Bronchial epithelial cell (primary cell): ENCODE results near the gene IL24. TPM values are rescaled to one million over a fixed set of nuclear protein-coding genes. Genes with fewer than 3 reads are reported as not detected.

Experiments
- DNase-seq: peaks from one replicate; pipeline ENCODE4 v3.0.0-alpha.2; 2010; ENCODE audit warnings: low read depth
- FAIRE-seq: peaks from 2 replicates; lab custom pipeline; 2011; peaks lifted over from hg19 to GRCh38; lab: Jason Lieb, UNC
- H3K27me3 ChIP-seq: 2 replicates; pipeline ENCODE4 v1.5.1; 2011; ENCODE audit warnings: low read length; ENCODE audit not compliant: control insufficient read depth, insufficient read depth
- H3K36me3 ChIP-seq: 2 replicates; pipeline ENCODE4 v1.5.1; 2011; ENCODE audit warnings: low read length; ENCODE audit not compliant: control insufficient read depth, insufficient read depth
- H3K4me3 ChIP-seq: 2 replicates; pipeline ENCODE4 v1.5.1; 2011; ENCODE audit warnings: mild to moderate bottlenecking, low read depth, low read length, control low read depth
- CTCF ChIP-seq: IDR thresholded peaks from 2 replicates; pipeline ENCODE4 v1.5.1; 2011; ENCODE audit warnings: mild to moderate bottlenecking, moderate library complexity, low read length, control low read depth, inconsistent platforms; ENCODE audit not compliant: insufficient read depth, severe bottlenecking
- total RNA-seq: library from RNA; depleted of rRNA; stranded (reverse); fragments of >200 nt; gene quantifications from 2 replicates; pipeline ENCODE4 v1.2.1, GENCODE V29; 2014

The IL24 gene
- total RNA-seq, 1 donor from 2014 or later = 0.26 TPM

- Histone ChIP-seq H3K4me3 (no peak overlapping the region), H3K36me3 (no peaks in the 10 kb centered on the region), H3K27me3 (no peaks in the 10 kb centered on the region)
- no peak for TF ChIP-seq CTCF
- DNase-seq (no peak), FAIRE-seq (no peak)
Measured at GRCh38 chr1:206893380-206893779, 3.9 kb upstream of the IL24 start.

- Histone ChIP-seq H3K4me3 (no peak overlapping the region), H3K36me3 (no peaks in the 10 kb centered on the region), H3K27me3 (no peaks in the 10 kb centered on the region)
- DNase-seq (peak; percentile 100), FAIRE-seq (peak; percentile 88)
- TF ChIP-seq CTCF = no peak
Measured at GRCh38 chr1:206895325-206895724, 1.9 kb upstream of the IL24 start.

GRCh38 chr1:206895837-206896242 lies 1.4 kb upstream of the IL24 start:
- Histone ChIP-seq H3K27me3 (no peaks in the 10 kb centered on the region), H3K4me3 (no peak overlapping the region), H3K36me3 (no peaks in the 10 kb centered on the region)
- FAIRE-seq (no peak), DNase-seq (peak; percentile 91)
- TF ChIP-seq CTCF = no peak

- FAIRE-seq = no peak
- TF ChIP-seq CTCF = no peak
- H3K4me3 ChIP-seq = no peak overlapping the region
- H3K27me3 ChIP-seq = no peaks in the 10 kb centered on the region
- no peaks in the 10 kb centered on the region for H3K36me3 ChIP-seq
- DNase-seq = peak; percentile 83
Measured at GRCh38 chr1:206896261-206896660, 982 bp upstream of the IL24 start.

- no peaks in the 10 kb centered on the region for H3K36me3 ChIP-seq
- H3K27me3 ChIP-seq = no peaks in the 10 kb centered on the region
- no peak for FAIRE-seq
- no peak for TF ChIP-seq CTCF
- no peak overlapping the region for H3K4me3 ChIP-seq
- DNase-seq = peak; percentile 79
Measured at GRCh38 chr1:206898089-206898914, 1.1 kb downstream of the IL24 start.

- DNase-seq = no peak
- no peak overlapping the region for H3K4me3 ChIP-seq
- no peaks in the 10 kb centered on the region for H3K27me3 ChIP-seq
- no peaks in the 10 kb centered on the region for H3K36me3 ChIP-seq
- TF ChIP-seq CTCF = no peak
- no peak for FAIRE-seq
Measured at GRCh38 chr1:206898915-206899431, 1.7 kb downstream of the IL24 start.
